ENCODE measurements around the gene EIF3C.
A peak's percentile ranks its signal among the peaks of the same experiment; 100 is the strongest.
"Not testable (repeated sequence)": the region's sequence is repeated elsewhere in the genome, so short reads cannot be mapped to it uniquely, and the experiment has no call there.

The EIF3C gene

DNA sequence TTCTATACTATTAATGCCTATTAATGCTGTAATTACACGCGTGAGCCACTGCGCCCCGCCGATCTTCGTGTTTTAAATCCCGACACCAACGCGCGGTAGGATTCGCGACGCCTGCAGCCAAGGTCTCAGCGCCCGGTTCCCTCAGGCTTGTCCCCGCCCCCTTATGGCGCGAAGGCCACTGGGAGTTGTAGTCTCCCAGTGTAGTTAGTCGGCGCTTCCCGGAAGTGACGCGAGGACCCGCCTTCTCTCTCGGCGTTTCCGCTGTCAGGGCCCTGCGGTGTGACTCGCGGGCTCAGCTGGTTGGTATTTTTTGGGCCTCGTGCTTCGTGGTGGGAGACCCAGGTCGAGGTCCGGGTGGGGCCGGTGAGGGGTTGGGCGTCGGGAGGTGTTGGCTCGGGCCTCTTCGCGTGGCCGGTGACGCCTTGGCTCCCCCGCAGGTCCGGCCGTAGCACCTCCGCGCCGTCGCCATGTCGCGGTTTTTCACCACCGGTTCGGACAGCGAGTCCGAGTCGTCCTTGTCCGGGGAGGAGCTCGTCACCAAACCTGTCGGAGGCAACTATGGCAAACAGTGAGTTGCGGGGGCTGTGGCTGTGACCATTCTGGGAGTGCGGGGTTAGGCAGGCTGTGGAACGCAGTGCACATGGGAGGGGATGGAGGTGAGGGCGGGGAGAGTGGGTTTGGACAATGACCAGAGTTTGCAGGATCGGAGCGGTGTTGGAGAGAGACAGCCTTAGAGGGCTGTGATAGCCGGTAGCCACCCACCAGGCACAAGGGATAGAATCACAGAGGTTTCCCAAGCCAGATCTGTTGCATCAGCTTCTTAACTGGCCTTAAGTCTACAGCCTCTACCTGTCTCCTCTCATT is at the start of gene EIF3C:
TSS of gene EIF3C (plus strand) at position 245 of the 864 bp plus-strand sequence. CDS start at position 468, 223 bp downstream.
- DNase-seq (ENCODE audit: low read depth in 2 of 2) = not testable (repeated sequence)

- DNase-seq (ENCODE audit: low read depth in 2 of 2) = not testable (repeated sequence)
Observed at GRCh38 chr16:28666264-28666663, 45.0 kb upstream of the EIF3C start.

DNA sequence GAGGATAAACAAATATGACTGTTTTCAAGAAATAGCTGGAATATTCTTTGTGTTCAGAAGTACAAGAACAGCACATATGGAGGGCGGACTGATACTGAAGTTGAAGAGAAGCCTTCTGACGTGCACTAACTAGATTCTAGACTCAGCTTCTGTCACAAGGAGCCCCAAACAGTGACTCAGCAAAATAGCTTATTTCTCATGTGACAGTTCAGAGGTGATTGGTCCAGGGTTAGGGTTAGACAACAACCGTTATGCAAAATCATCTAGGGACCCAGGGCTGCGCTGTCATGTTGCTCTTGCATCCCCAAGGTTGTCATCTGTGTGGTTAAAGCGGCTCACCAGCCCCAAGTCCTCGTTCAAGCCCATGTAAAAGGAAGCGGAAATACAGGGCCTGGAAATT is 43.8 kb upstream of the EIF3C start:
- not testable (repeated sequence) for DNase-seq (ENCODE audit: low read depth in 2 of 2)

DNA sequence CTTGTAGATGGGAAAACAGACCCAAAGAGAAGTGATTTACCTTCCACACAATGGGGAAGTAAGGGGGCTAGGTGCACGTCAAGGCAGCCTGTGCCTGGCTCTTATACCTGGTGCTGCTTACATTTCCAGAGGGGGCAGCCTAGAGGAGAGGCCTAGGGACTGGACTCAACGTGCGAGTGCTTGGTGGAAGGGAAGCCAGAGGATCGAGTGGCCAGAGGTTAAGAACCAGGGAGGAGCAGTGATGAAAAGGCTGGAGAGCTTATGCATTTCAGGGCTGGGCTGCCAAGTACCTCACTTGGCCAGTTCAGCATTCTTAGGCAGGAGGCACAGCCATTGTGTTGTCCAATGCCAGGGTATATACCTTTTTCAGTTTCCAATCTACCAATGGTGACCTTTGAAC is 43.1 kb upstream of the EIF3C start:
- DNase-seq (ENCODE audit: low read depth in 2 of 2) = not testable (repeated sequence)

GRCh38 chr16:28688327-28688952 is 22.8 kb upstream of the EIF3C start:
- not testable (repeated sequence) for DNase-seq (ENCODE audit: low read depth in 2 of 2)

DNA sequence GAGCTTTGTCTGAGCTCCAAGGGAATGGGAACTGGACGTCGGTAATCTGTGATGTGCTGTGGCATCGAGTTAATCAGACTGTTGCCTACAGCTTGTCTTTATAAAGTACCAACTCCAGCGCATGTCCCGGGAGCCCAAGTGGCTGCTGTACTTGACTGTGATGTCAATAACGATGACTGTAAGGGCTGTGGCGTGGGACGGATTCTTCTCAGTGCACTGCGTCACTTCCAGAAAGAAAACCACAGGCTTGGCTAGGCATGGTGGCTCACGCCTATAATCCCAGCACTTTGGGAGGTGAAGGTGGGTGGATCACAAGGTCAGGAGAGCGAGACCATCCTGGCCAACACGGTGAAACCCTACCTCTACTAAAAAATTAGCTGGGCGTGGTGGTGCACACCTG is 21.8 kb upstream of the EIF3C start:
- DNase-seq (ENCODE audit: low read depth in 2 of 2) = not testable (repeated sequence)

DNA sequence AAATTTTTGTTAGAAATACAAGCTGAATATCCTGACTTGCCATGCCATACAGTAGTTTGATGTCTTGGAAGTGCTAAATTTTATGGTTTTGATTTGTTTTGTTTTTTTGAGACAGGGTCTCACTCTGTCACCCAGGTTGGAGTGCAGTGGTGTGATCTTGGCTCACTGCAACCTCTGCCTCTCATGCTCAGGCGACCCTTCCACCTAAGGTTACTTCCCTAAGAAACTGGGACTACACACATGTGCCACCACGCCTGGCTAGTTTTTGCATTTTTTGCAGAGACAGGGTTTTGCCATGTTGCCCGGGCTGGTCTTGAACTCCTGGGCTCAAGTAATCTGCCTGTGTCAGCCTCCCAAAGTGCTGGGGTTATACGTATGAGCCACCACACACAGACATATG is 19.5 kb upstream of the EIF3C start:
- DNase-seq (ENCODE audit: low read depth in 2 of 2) = not testable (repeated sequence)

DNA sequence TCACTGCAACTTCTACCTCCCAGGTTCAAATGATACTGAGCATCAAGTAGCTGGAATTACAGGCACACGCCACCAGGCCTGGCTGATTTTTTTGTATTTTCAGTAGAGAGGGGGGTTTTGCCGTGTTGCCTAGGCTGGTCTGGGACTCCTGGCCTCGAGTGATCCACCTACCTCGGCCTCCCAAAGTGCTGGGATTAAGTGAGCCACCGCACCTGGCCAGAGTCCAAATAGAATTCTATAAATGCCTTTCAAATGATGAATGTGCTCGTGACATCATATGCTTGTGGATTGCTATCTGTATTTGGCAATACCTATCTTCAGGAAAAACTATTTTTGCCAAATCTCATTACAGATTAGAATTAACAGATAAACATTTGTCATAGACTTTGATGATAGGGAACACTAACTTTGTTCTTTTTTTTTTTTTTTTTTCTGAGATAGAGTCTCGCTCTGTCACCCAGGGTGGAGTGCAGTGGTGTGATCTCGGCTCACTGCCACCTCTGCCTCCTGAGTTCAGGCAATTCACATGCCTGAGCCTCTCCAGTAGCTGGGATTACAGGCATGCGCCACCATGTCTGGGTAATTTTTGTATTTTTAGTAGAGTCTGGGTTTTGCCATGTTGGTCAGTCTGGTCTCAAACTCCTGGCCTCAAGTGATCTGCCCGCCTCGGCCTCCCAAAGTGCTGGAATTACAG is 17.9 kb upstream of the EIF3C start:
- not testable (repeated sequence) for DNase-seq (ENCODE audit: low read depth in 2 of 2)

DNA sequence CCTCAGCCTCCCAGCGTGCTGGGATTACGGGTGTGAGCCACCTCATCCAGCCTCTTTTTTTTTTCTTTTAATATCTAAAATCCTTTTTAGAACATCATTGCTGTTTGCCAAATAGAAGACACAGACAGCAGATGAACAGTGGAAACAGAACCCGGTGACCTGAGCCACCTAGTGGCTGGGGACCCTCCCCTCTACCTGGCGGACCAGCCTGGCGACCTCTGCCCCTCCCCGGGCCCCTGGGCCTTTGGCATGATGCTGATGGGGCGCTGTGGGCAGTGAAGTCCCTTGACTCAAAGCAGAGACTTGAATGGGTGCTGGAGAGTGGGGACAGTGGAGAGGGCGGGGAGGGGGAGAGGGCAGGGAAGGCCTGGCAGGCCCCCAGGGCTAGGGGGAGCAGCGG is 11.5 kb upstream of the EIF3C start:
- DNase-seq (ENCODE audit: low read depth in 2 of 2) = not testable (repeated sequence)

DNA sequence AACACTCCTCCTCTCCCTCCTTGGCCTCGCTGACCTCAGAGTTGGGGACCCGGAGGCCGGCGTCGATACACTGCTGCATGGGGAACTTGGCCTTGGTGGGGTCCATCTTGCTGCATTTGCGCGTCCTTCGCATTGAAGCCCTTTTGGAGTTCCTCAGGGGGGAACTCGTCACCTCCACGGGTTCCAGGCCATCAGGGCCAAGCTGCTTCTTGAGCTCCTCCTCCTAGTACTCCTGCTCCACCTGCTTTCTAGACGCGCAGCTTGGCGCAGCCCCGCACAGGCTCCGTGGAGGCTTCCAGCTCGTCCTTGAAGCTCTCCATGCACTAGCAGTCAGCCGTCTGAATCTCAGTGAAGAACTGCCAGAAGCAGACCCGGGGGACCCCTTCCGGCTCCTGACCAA is 10.9 kb upstream of the EIF3C start:
- DNase-seq (ENCODE audit: low read depth in 2 of 2) = not testable (repeated sequence)

- DNase-seq (ENCODE audit: low read depth in 2 of 2) = not testable (repeated sequence)
Observed at GRCh38 chr16:28701384-28701783, 9.9 kb upstream of the EIF3C start.

DNA sequence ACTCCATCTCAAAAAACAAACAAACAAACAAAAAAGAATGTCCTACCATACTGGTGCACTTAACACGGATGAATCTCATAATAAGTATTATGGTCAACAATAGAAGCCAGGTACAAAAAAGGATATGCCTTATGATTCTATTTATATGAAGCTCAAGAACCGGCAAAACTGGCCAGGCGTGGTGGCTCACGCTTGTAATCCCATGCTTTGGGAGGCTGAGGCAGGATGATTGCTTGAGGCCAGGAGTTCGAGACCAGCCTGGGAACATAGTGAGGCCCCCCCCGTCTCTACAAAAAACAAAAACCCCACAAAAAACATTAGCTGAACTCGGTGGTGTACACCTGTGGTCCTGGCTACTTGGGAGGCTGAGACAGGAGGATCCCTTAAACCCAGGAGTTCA is 7.0 kb upstream of the EIF3C start:
- not testable (repeated sequence) for DNase-seq (ENCODE audit: low read depth in 2 of 2)

DNA sequence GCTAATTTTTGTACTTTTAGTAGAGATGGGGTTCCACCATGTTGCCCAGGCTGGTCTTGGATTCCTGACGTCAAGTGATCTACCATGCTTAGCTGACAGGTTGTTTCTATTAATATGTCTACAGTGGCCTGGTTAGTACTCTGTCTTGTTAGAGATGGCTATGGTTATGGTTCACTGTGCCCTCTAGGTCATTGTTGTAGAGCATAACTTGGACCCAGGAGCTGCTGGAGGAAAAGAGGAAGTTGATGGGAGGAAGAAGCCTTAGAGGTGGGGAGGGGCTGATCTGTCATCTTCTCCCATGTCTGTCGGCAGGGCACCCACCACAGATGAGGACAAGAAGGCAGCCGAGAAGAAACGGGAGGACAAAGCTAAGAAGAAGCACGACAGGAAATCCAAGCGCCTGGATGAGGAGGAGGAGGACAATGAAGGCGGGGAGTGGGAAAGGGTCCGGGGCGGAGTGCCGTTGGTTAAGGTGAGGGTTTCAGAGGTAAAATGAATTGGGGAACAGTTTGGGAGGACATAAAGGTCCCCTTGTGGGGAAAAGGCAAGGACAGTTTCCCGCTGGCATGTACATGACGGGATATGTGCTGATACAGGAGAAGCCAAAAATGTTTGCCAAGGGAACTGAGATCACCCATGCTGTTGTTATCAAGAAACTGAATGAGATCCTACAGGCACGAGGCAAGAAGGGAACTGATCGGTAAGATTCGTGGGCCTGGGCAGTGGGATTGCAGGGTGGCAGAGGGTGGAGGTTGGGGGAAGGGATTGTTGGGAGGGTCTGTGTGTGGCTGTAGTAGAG is 11.8 kb downstream of the EIF3C start:
- DNase-seq (ENCODE audit: low read depth in 2 of 2) = not testable (repeated sequence)

DNA sequence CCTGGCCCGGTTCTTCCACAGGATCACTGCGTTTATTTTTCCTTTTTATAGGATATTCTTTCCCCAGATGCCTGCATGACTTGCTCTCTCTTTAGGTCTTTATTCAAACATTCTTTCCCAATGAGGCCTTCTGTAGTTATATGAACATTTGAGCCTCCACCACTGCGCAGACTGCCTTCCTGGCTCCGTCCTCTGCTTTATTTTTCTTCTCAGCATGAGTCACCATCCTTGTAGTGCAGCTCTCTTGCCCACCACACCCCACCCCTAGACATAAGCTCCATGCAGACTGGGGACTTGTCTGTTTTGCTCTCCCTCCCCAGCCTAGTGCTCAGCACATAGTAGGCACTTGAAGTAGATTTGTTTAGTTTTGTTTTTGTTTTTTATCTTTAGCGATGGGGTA is 20.0 kb downstream of the EIF3C start:
- not testable (repeated sequence) for DNase-seq (ENCODE audit: low read depth in 2 of 2)

GRCh38 chr16:28732455-28733124 is 21.3 kb downstream of the EIF3C start:
- DNase-seq (ENCODE audit: low read depth in 2 of 2) = not testable (repeated sequence)

- DNase-seq (ENCODE audit: low read depth in 2 of 2) = not testable (repeated sequence)
Observed at GRCh38 chr16:28739787-28740186, 28.5 kb downstream of the EIF3C start.

DNA sequence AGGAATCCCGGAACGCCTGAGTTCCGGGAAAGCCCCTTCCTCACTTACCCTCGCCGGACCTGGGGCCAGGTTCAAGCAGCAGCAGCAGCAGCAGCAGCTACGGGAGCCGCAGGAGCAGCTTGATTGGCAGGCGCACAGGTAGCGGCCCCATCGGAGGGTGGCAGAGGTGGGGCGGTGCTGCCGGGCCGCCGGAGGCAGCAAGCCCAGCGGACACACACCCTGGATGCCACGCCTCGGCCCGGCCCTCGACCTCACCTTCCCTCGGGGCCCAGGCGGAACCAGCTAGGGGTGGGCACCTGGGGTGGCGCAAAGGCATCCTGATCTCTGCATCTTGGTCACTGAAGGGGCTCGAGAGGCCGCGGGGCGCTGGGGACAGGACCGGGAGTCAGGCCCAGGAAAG is 29.4 kb downstream of the EIF3C start:
- DNase-seq (ENCODE audit: low read depth in 2 of 2) = not testable (repeated sequence)

DNA sequence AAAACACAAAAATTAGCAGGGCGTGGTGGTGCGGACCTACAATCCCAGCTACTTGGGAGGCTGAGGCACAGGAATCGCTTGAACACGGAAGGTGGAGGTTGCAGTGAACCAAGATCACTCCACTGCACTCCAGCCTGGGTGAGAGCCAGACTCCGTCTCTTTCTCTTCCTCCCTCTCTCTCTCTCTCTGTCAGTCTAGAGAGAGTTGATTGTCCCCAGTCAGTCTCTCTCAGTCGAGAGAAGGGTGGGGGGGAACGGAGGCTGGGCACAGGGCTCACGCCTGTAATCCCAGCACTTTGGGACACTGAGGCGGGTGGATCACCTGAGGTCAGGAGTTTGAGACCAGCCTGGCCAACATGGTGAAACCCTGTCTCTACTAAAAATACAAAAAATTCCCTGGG is 30.0 kb downstream of the EIF3C start:
- DNase-seq (ENCODE audit: low read depth in 2 of 2) = not testable (repeated sequence)

DNA sequence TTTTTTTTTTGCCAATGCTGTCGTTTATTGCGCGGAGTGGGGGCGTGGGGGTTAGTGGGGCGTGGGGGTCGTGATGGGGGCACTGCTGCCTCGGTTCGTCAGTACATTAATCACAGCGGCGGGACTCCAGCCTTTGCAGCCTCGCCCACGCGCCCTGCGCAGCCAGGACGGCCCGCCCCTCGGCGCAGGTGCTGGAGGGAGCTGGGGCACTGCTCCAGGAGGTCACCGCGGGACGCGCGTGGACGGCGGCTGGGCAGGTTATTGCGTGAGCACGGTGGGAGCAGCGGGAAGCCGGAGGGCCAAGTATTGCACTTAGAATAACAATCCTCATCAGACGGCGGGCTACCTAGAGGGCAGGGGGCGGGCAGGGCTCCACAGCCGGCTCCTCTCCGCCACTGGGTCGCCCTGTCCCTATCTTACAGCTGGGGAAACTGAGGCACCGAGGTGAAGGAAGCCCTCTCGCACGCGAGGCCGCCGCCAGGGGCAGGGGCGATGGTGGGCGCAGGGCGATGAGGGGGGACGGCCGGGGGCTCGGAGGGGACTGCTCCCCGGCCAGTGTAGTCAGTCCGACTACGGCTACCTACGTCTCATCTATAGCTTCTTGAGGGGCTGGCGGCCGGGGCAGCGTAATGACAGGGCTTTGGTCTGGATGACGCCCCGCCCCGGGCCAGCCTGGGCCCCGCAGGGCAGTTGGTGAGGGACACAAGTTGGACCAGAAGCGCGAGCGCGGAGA is 35.5 kb downstream of the EIF3C start:
- DNase-seq (ENCODE audit: low read depth in 2 of 2) = not testable (repeated sequence)

- DNase-seq (ENCODE audit: low read depth in 2 of 2) = peak in 1 of 2 donors; percentile 21
Observed at GRCh38 chr16:28749997-28750465, 38.8 kb downstream of the EIF3C start.
